Liver (tissue), 9 donors: ENCODE data around the gene CAMK1D. TPM values are rescaled to one million over a fixed set of nuclear protein-coding genes. Genes with fewer than 3 reads are reported as not detected.

ENCODE experiments used
- DNase-seq: peaks from one replicate; pipeline ENCODE4 v3.0.0-alpha.2; 2017; ENCODE audit warnings: low spot score
- H3K27ac ChIP-seq, 2 donors: one replicate each; pipeline ENCODE4 v1.7.0; 2013; ENCODE audit warnings: inconsistent platforms in 2 of 2, low read length in 2 of 2, control low read depth in 1 of 2, low read depth in 1 of 2, mild to moderate bottlenecking in 1 of 2
- H3K27me3 ChIP-seq, 4 donors: one replicate each; pipeline versions ENCODE4 v1.6.1 to v1.7.0; 2013; ENCODE audit warnings: low read length in 3 of 4, inconsistent platforms in 1 of 4, mild to moderate bottlenecking in 1 of 4, moderate library complexity in 1 of 4; ENCODE audit not compliant: control insufficient read depth in 4 of 4, insufficient read depth in 4 of 4
- H3K36me3 ChIP-seq, 4 donors: one replicate each; pipeline versions ENCODE4 v1.6.1 to v1.7.0; 2013; ENCODE audit warnings: low read length in 3 of 4, mild to moderate bottlenecking in 3 of 4, low read depth in 1 of 4, moderate library complexity in 1 of 4; ENCODE audit not compliant: control insufficient read depth in 4 of 4, insufficient read depth in 3 of 4
- H3K4me1 ChIP-seq, 4 donors: one replicate each; pipeline versions ENCODE4 v1.6.1 to v1.7.0; 2013; ENCODE audit warnings: low read length in 3 of 4, mild to moderate bottlenecking in 3 of 4, moderate library complexity in 1 of 4; ENCODE audit not compliant: control insufficient read depth in 4 of 4, insufficient read depth in 4 of 4
- H3K4me3 ChIP-seq, 3 donors: one replicate each; pipeline versions ENCODE4 v1.6.1 to v1.7.0; 2013; ENCODE audit warnings: low read length in 3 of 3, control low read depth in 1 of 3, low read depth in 1 of 3, mild to moderate bottlenecking in 1 of 3
- H3K9ac ChIP-seq, 2 donors: one replicate each; pipeline ENCODE4 v1.7.0; 2013; ENCODE audit warnings: low read length in 2 of 2, mild to moderate bottlenecking in 2 of 2, moderate library complexity in 2 of 2, control low read depth in 1 of 2, low read depth in 1 of 2
- H3K9me3 ChIP-seq, 4 donors: one replicate each; pipeline versions ENCODE4 v1.6.1 to v1.7.0; 2013; ENCODE audit warnings: low read length in 3 of 4; ENCODE audit not compliant: control insufficient read depth in 4 of 4
- EGR1 ChIP-seq, 2 donors: IDR thresholded peaks; 2 replicates each; pipeline ENCODE4 v1.6.1; 2016 to 2018; ENCODE audit warnings: antibody characterized with exemption in 2 of 2, low read depth in 2 of 2
- FOXA1 ChIP-seq: IDR thresholded peaks from 2 replicates; pipeline ENCODE4 v1.6.1; 2016; ENCODE audit warnings: antibody characterized with exemption
- FOXA2 ChIP-seq: IDR thresholded peaks from 2 replicates; pipeline ENCODE4 v1.6.1; 2016; ENCODE audit warnings: antibody characterized with exemption
- GABPA ChIP-seq, 2 donors: IDR thresholded peaks in 1 of 2; conservative IDR thresholded peaks in 1 of 2; 2 replicates each; pipeline ENCODE4 v1.6.1; 2016; ENCODE audit warnings: antibody characterized with exemption in 2 of 2, mild to moderate bottlenecking in 1 of 2, moderate library complexity in 1 of 2
- HNF4A ChIP-seq, 2 donors: conservative IDR thresholded peaks; 2 replicates each; pipeline ENCODE4 v1.6.1; 2016; ENCODE audit warnings: antibody characterized with exemption in 2 of 2, mild to moderate bottlenecking in 2 of 2
- HNF4G ChIP-seq: IDR thresholded peaks from 2 replicates; pipeline ENCODE4 v1.6.1; 2016; ENCODE audit warnings: antibody characterized with exemption
- JUND ChIP-seq, 2 donors: IDR thresholded peaks; 2 replicates each; pipeline ENCODE4 v1.6.1; 2016; ENCODE audit warnings: antibody characterized with exemption in 2 of 2
- MAX ChIP-seq: IDR thresholded peaks from 2 replicates; pipeline ENCODE4 v1.6.1; 2016; ENCODE audit warnings: antibody characterized with exemption
- RAD21 ChIP-seq, 2 donors: IDR thresholded peaks; 2 replicates each; pipeline ENCODE4 v1.6.1; 2016; ENCODE audit warnings: antibody characterized with exemption in 2 of 2, mild to moderate bottlenecking in 2 of 2
- REST ChIP-seq: IDR thresholded peaks from 2 replicates; pipeline ENCODE4 v1.6.1; 2016; ENCODE audit warnings: antibody characterized with exemption, mild to moderate bottlenecking
- RXRA ChIP-seq, 2 donors: IDR thresholded peaks; 2 replicates each; pipeline ENCODE4 v1.6.1; 2017 to 2018; ENCODE audit warnings: antibody characterized with exemption in 2 of 2, mild to moderate bottlenecking in 1 of 2
- SP1 ChIP-seq: IDR thresholded peaks from 2 replicates; pipeline ENCODE4 v1.6.1; 2018; ENCODE audit warnings: antibody characterized with exemption, mild to moderate bottlenecking
- TAF1 ChIP-seq: conservative IDR thresholded peaks from 2 replicates; pipeline ENCODE4 v1.6.1; 2016; ENCODE audit warnings: antibody characterized with exemption, mild to moderate bottlenecking
- YY1 ChIP-seq: IDR thresholded peaks from 2 replicates; pipeline ENCODE4 v1.6.1; 2016; ENCODE audit warnings: antibody characterized with exemption, mild to moderate bottlenecking
- WGBS: extraction: QIAGEN DNeasy Blood & Tissue Kit; methylation state at CpG from one replicate; pipeline ENCODE4 v1.1.7; 2013; 5-methylcytosine and 5-hydroxymethylcytosine counted together
- polyA plus RNA-seq, 2 donors: library from polyadenylated mRNA; stranded (reverse) in 1 of 2; unstranded in 1 of 2; fragments of 200-250 nt in 1 of 2; fragments of >200 nt in 1 of 2; fragmentation: Nextera tagmentation in 1 of 2; extraction: Ambion mirVana in 1 of 2; gene quantifications; one replicate each; pipeline versions ENCODE4 v1.2.1 to v1.2.3, GENCODE V29; 2013 to 2015
- total RNA-seq, 2 donors: library from RNA; depleted of rRNA; stranded (reverse); fragments of >200 nt; gene quantifications; one replicate each; pipeline ENCODE4 v1.2.3, GENCODE V29; 2014
- TF ChIP-seq, protein P1 (sequence below): fragments of 150-350 bp; IDR thresholded peaks from 2 replicates; pipeline ENCODE4 v1.5.1; 2017; ENCODE audit warnings: improper control_type of control experiment, low read depth, low read length; ENCODE audit not compliant: missing input control
- TF ChIP-seq, protein P2 (sequence below): IDR thresholded peaks from 2 replicates; pipeline ENCODE4 v1.6.1; 2016; ENCODE audit warnings: antibody characterized with exemption
- TF ChIP-seq, protein P3 (sequence below): IDR thresholded peaks from 2 replicates; pipeline ENCODE4 v1.6.1; 2016; ENCODE audit warnings: antibody characterized with exemption
- donor health status: healthy.
- donor health status: healthy.
- donor health status: healthy.
- donor health status: healthy.
- donor health status: healthy.

The CAMK1D gene
- total and polyA plus RNA-seq, 4 donors, result 2.7 to 10.1 (median 4.2) TPM

- Histone ChIP-seq H3K27ac (no peak overlapping the region), H3K27me3 (no peaks in the 10 kb centered on the region), H3K4me1 (peaks cover 0 to 17% (median 10%) of the 10 kb centered on the region in 4 donors), H3K9ac (no peak overlapping the region), H3K9me3 (no peaks in the 10 kb centered on the region), H3K4me3 (no peak overlapping the region), H3K36me3 (no peaks in the 10 kb centered on the region)
- 93% methylated on average over 14 of the region's 14 CpGs for whole genome bisulfite sequencing
- TF ChIP-seq HNF4A (conservative IDR thresholded peaks at IDR 0.05) (no peak), FOXA1 (no peak), TAF1 (no peak), RXRA (IDR thresholded peaks at IDR 0.05) (no peak), MAX (no peak), EGR1 (IDR thresholded peaks at IDR 0.05; ENCODE audit: low read depth in 2 of 2) (no peak), YY1 (no peak), JUND (IDR thresholded peaks at IDR 0.05) (no peak), REST (no peak), RAD21 (IDR thresholded peaks at IDR 0.05) (no peak), GABPA (IDR thresholded peaks at IDR 0.05 in 1 of 2, conservative IDR thresholded peaks at IDR 0.05 in 1 of 2) (no peak), SP1 (no peak), FOXA2 (no peak), HNF4G (no peak)
- TF ChIP-seq, protein P1, sequence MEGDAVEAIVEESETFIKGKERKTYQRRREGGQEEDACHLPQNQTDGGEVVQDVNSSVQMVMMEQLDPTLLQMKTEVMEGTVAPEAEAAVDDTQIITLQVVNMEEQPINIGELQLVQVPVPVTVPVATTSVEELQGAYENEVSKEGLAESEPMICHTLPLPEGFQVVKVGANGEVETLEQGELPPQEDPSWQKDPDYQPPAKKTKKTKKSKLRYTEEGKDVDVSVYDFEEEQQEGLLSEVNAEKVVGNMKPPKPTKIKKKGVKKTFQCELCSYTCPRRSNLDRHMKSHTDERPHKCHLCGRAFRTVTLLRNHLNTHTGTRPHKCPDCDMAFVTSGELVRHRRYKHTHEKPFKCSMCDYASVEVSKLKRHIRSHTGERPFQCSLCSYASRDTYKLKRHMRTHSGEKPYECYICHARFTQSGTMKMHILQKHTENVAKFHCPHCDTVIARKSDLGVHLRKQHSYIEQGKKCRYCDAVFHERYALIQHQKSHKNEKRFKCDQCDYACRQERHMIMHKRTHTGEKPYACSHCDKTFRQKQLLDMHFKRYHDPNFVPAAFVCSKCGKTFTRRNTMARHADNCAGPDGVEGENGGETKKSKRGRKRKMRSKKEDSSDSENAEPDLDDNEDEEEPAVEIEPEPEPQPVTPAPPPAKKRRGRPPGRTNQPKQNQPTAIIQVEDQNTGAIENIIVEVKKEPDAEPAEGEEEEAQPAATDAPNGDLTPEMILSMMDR, result no peak
- TF ChIP-seq, protein P2, sequence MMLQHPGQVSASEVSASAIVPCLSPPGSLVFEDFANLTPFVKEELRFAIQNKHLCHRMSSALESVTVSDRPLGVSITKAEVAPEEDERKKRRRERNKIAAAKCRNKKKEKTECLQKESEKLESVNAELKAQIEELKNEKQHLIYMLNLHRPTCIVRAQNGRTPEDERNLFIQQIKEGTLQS, result no peak
- TF ChIP-seq, protein P3, sequence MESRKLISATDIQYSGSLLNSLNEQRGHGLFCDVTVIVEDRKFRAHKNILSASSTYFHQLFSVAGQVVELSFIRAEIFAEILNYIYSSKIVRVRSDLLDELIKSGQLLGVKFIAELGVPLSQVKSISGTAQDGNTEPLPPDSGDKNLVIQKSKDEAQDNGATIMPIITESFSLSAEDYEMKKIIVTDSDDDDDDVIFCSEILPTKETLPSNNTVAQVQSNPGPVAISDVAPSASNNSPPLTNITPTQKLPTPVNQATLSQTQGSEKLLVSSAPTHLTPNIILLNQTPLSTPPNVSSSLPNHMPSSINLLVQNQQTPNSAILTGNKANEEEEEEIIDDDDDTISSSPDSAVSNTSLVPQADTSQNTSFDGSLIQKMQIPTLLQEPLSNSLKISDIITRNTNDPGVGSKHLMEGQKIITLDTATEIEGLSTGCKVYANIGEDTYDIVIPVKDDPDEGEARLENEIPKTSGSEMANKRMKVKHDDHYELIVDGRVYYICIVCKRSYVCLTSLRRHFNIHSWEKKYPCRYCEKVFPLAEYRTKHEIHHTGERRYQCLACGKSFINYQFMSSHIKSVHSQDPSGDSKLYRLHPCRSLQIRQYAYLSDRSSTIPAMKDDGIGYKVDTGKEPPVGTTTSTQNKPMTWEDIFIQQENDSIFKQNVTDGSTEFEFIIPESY, result no peak
- no peak for DNase-seq
Measured at GRCh38 chr10:12423896-12424295, 74.5 kb downstream of the CAMK1D start.

DNA sequence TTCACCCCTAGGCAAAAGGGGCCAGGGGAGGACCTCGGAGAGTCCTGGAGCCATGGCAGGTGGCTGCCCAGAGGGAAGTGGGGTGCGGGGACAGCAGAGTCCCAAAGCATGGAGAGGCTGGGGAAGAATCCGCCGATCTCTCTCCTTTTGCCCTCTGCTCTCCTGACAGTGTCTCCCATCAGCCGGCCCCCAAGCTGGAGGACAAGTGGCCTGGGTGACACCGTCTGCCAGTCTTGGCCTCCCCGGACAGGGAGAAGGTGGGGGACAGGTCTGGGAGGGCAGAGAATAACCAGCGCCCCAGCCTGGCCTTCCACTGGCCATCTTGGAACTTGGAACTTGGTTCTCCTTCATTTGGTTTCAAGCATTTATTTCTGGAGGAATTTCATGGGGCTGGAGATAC, 77.9 kb downstream of the CAMK1D start:
- no peak overlapping the region for H3K4me3 ChIP-seq

More for the DNA sequence above, 77.9 kb downstream of the CAMK1D start:
- Histone ChIP-seq H3K9me3 (no peaks in the 10 kb centered on the region), H3K27ac (no peak overlapping the region), H3K27me3 (no peaks in the 10 kb centered on the region), H3K4me1 (peaks cover 0 to under 1% (median 0%) of the 10 kb centered on the region in 4 donors), H3K36me3 (no peaks in the 10 kb centered on the region), H3K9ac (no peak overlapping the region)
- no peak for TF ChIP-seq HNF4G
- WGBS, result 98% methylated on average over 8 of the region's 8 CpGs
- DNase-seq, result no peak
